Measurements from ENCODE around the gene SMURF2. TPM values are rescaled to one million over a fixed set of nuclear protein-coding genes. Genes with fewer than 3 reads are reported as not detected.

The SMURF2 gene
- total RNA-seq, 4 donors from 2014 or later = 18.4 to 92.0 (median 37.3) TPM

GRCh38 chr17:64657610-64658125 is 4.4 kb downstream of the SMURF2 start:
- DNase-seq = no peak
- Histone ChIP-seq H3K27me3 (no peaks in the 10 kb centered on the region), H3K9me3 (no peaks in the 10 kb centered on the region), H3K4me1 (no peaks in the 10 kb centered on the region), H3K27ac (no peak overlapping the region), H3K4me3 (no peak overlapping the region), H3K36me3 (no peaks in the 10 kb centered on the region)
- intact Hi-C loops (cut with DNase I; ENCODE audit: low total_unique reads) = no loop called here
- TF ChIP-seq CTCF (IDR thresholded peaks at IDR 0.05) = no peak
- no peak for TF ChIP-seq POLR2A (IDR thresholded peaks at IDR 0.05)

GRCh38 chr17:64655704-64656103 is 6.4 kb downstream of the SMURF2 start:
- Histone ChIP-seq H3K4me1 (no peaks in the 10 kb centered on the region), H3K27me3 (no peaks in the 10 kb centered on the region), H3K9me3 (no peaks in the 10 kb centered on the region), H3K4me3 (no peak overlapping the region), H3K36me3 (no peaks in the 10 kb centered on the region), H3K27ac (no peak overlapping the region)
- intact Hi-C loops (cut with DNase I; ENCODE audit: low total_unique reads) = no loop called here
- no peak for DNase-seq
- TF ChIP-seq POLR2A (IDR thresholded peaks at IDR 0.05) = no peak
- TF ChIP-seq CTCF (IDR thresholded peaks at IDR 0.05) = no peak

GRCh38 chr17:64653985-64654355 is 8.1 kb downstream of the SMURF2 start:
- no peaks in the 10 kb centered on the region for H3K36me3 ChIP-seq
- no peak overlapping the region for H3K27ac ChIP-seq
- intact Hi-C loops (cut with DNase I; ENCODE audit: low total_unique reads) = no loop called here
- no peak for DNase-seq
- no peaks in the 10 kb centered on the region for H3K9me3 ChIP-seq
- H3K4me1 ChIP-seq = no peaks in the 10 kb centered on the region
- no peak overlapping the region for H3K4me3 ChIP-seq
- TF ChIP-seq POLR2A (IDR thresholded peaks at IDR 0.05) (no peak), CTCF (IDR thresholded peaks at IDR 0.05) (no peak)
- H3K27me3 ChIP-seq = no peaks in the 10 kb centered on the region

- H3K36me3 ChIP-seq = no peaks in the 10 kb centered on the region
- H3K27ac ChIP-seq = no peak overlapping the region
- H3K9me3 ChIP-seq = no peaks in the 10 kb centered on the region
- H3K27me3 ChIP-seq = no peaks in the 10 kb centered on the region
- TF ChIP-seq POLR2A (IDR thresholded peaks at IDR 0.05) = no peak
- no peak overlapping the region for H3K4me3 ChIP-seq
- H3K4me1 ChIP-seq = no peaks in the 10 kb centered on the region
- no peak for DNase-seq
- intact Hi-C loops (cut with DNase I; ENCODE audit: low total_unique reads) = no loop called here
Observed at GRCh38 chr17:64653325-64653984, 8.7 kb downstream of the SMURF2 start.

- DNase-seq = no peak
- Histone ChIP-seq H3K4me1 (no peaks in the 10 kb centered on the region), H3K4me3 (no peak overlapping the region), H3K36me3 (no peaks in the 10 kb centered on the region), H3K27ac (no peak overlapping the region), H3K9me3 (no peaks in the 10 kb centered on the region), H3K27me3 (no peaks in the 10 kb centered on the region)
- intact Hi-C loops (cut with DNase I; ENCODE audit: low total_unique reads) = no loop called here
- TF ChIP-seq CTCF (IDR thresholded peaks at IDR 0.05) = no peak
- no peak for TF ChIP-seq POLR2A (IDR thresholded peaks at IDR 0.05)
Observed at GRCh38 chr17:64651889-64652288, 10.2 kb downstream of the SMURF2 start.

Data from uterus (tissue), 4 donors.